OCI-LY1 (cell line): ENCODE data around the gene ITGA1.

Experiments used
- H2AFZ ChIP-seq: fragments of 200-600 bp; sonication (generic), shearing (Covaris generic); 2 replicates; pipeline ENCODE4 v1.6.0; 2014; ENCODE audit warnings: antibody characterized with exemption, mild to moderate bottlenecking, low read length
- H3F3A ChIP-seq: fragments of 200-600 bp; sonication (generic), shearing (Covaris generic); 2 replicates; pipeline ENCODE4 v1.6.0; 2014; ENCODE audit warnings: mild to moderate bottlenecking, antibody characterized with exemption, low read length, moderate library complexity; ENCODE audit not compliant: insufficient read depth
- H3K27ac ChIP-seq: fragments of 200-600 bp; sonication (generic); 2 replicates; pipeline ENCODE4 v1.5.1; 2014; ENCODE audit warnings: low read length, mixed run types, mild to moderate bottlenecking, low read depth; ENCODE audit not compliant: poor library complexity, severe bottlenecking
- H3K27me3 ChIP-seq: fragments of 200-600 bp; sonication (generic); 2 replicates; pipeline ENCODE4 v1.6.0; 2014; ENCODE audit warnings: antibody characterized with exemption, mild to moderate bottlenecking, low read length, moderate library complexity; ENCODE audit not compliant: insufficient read depth
- H3K36me3 ChIP-seq: fragments of 200-600 bp; sonication (generic); 2 replicates; pipeline ENCODE4 v1.6.1; 2014; ENCODE audit warnings: mild to moderate bottlenecking, antibody characterized with exemption, low read length, moderate library complexity, mixed read lengths; ENCODE audit not compliant: insufficient read depth
- H3K4me1 ChIP-seq: fragments of 200-600 bp; sonication (generic); 2 replicates; pipeline ENCODE4 v1.5.1; 2014; ENCODE audit warnings: mild to moderate bottlenecking, low read length, moderate library complexity; ENCODE audit not compliant: insufficient read depth, severe bottlenecking
- H3K4me2 ChIP-seq: fragments of 200-600 bp; sonication (generic), shearing (Covaris generic); 2 replicates; pipeline ENCODE4 v1.6.1; 2014; ENCODE audit warnings: low read length
- H3K4me3 ChIP-seq: fragments of 200-600 bp; sonication (generic); 2 replicates; pipeline ENCODE4 v1.5.1; 2014; ENCODE audit warnings: low read length, low read depth, mild to moderate bottlenecking, mixed read lengths; ENCODE audit not compliant: poor library complexity, severe bottlenecking
- H3K79me2 ChIP-seq: fragments of 200-600 bp; shearing (Covaris generic); 2 replicates; pipeline ENCODE4 v1.6.1; 2016; ENCODE audit warnings: mixed run types, low read length, mixed read lengths; ENCODE audit not compliant: insufficient read depth
- H3K9ac ChIP-seq: fragments of 200-600 bp; sonication (generic), shearing (Covaris generic); 2 replicates; pipeline ENCODE4 v1.6.1; 2014; ENCODE audit warnings: mild to moderate bottlenecking, low read length, mixed read lengths
- H3K9me2 ChIP-seq: fragments of 200-600 bp; sonication (generic), shearing (Covaris generic); 2 replicates; pipeline ENCODE4 v1.6.1; 2014; ENCODE audit warnings: low read depth, mild to moderate bottlenecking, low read length, mixed read lengths
- H3K9me3 ChIP-seq: fragments of 200-600 bp; shearing (Covaris generic); 2 replicates; pipeline ENCODE4 v1.6.1; 2014; ENCODE audit warnings: low read length, mixed read lengths
- H4K20me1 ChIP-seq: fragments of 200-600 bp; sonication (generic), shearing (Covaris generic); 2 replicates; pipeline ENCODE4 v1.6.0; 2016; ENCODE audit warnings: mild to moderate bottlenecking, low read length; ENCODE audit not compliant: insufficient read depth
- EZH2 ChIP-seq: fragments of 200-600 bp; sonication (generic), shearing (Covaris generic); IDR thresholded peaks from 2 replicates; pipeline ENCODE4 v1.8.0; 2017; ENCODE audit warnings: borderline replicate concordance, mixed run types, mild to moderate bottlenecking, antibody characterized with exemption, low read length, moderate library complexity, mixed read lengths
- TF ChIP-seq, protein P1 (sequence below): fragments of 200-600 bp; sonication (generic), shearing (Covaris generic); IDR thresholded peaks from 2 replicates; pipeline ENCODE4 v1.5.1; 2017; ENCODE audit warnings: mild to moderate bottlenecking, antibody characterized with exemption, low read length, moderate library complexity, mixed read lengths

The ITGA1 gene

DNA sequence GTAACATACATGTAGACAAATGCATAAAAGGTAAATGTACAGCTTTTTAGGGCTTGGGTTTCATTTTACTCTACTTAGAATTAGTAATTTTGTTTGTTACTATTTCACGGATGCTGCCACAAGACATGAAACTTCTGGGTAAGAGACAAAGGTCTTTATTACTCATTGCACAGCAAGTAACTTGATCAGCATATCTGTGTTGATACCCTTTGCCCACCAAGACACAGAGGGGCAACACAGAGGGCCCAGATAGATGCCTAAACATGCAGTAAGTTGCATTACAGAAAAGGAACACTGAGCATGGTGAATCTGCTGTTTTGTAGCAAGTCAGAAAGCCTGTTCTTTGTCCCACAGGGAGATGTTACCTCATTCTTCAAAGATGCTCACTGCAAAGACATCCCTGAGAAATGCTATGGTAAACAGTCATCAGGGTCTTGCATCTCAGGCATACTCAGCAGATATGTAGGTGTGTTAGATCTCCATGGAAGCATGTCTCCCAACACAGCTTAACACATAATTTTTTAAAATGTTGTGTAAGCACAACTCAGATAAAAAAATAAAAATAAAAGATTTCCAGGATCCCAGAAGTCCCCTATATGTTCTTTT, 211.7 kb downstream of the ITGA1 start:
- TF ChIP-seq, protein P1, sequence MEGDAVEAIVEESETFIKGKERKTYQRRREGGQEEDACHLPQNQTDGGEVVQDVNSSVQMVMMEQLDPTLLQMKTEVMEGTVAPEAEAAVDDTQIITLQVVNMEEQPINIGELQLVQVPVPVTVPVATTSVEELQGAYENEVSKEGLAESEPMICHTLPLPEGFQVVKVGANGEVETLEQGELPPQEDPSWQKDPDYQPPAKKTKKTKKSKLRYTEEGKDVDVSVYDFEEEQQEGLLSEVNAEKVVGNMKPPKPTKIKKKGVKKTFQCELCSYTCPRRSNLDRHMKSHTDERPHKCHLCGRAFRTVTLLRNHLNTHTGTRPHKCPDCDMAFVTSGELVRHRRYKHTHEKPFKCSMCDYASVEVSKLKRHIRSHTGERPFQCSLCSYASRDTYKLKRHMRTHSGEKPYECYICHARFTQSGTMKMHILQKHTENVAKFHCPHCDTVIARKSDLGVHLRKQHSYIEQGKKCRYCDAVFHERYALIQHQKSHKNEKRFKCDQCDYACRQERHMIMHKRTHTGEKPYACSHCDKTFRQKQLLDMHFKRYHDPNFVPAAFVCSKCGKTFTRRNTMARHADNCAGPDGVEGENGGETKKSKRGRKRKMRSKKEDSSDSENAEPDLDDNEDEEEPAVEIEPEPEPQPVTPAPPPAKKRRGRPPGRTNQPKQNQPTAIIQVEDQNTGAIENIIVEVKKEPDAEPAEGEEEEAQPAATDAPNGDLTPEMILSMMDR, result no peak
- TF ChIP-seq EZH2, result no peak
- no peak overlapping the region for H3K4me2 ChIP-seq
- H2AFZ ChIP-seq, result no peak overlapping the region
- no peaks in the 10 kb centered on the region for H3K9me3 ChIP-seq
- no peaks in the 10 kb centered on the region for H3K79me2 ChIP-seq
- no peaks in the 10 kb centered on the region for H3K27me3 ChIP-seq
- H3K36me3 ChIP-seq, result no peaks in the 10 kb centered on the region
- H3K4me1 ChIP-seq, result no peaks in the 10 kb centered on the region
- H3F3A ChIP-seq, result no peaks in the 10 kb centered on the region
- no peak overlapping the region for H3K27ac ChIP-seq
- H3K9ac ChIP-seq, result no peak overlapping the region
- no peak overlapping the region for H3K4me3 ChIP-seq
- no peaks in the 10 kb centered on the region for H4K20me1 ChIP-seq
- H3K9me2 ChIP-seq, result no peaks in the 10 kb centered on the region

DNA sequence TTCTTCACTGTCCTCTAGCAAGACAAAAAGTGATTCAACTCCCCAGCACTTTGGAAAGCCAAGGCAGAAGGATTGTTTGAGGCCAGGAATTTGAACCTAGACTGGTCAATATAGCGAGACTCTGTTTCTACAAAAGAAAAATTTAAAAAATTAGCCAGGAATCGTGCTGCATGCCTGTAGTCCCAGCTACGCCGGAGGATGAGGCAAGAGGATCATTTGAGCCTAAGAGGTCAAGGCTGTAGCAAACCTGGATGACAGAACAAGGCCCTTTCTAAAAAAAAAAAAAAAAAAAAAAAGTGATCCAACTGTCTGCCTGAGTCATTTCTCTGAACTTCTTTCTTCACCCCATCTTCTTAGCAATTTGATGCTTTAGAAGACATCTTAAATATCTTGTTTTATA, 213.8 kb downstream of the ITGA1 start:
- Histone ChIP-seq H3F3A (no peaks in the 10 kb centered on the region), H4K20me1 (no peaks in the 10 kb centered on the region), H3K9me2 (no peaks in the 10 kb centered on the region), H3K79me2 (no peaks in the 10 kb centered on the region), H3K4me1 (no peaks in the 10 kb centered on the region), H3K9me3 (no peaks in the 10 kb centered on the region), H3K4me3 (no peak overlapping the region), H3K9ac (no peak overlapping the region), H3K4me2 (no peak overlapping the region), H3K27ac (no peak overlapping the region), H2AFZ (no peak overlapping the region), H3K36me3 (no peaks in the 10 kb centered on the region), H3K27me3 (no peaks in the 10 kb centered on the region)
- TF ChIP-seq, protein P1, result no peak
- no peak for TF ChIP-seq EZH2

DNA sequence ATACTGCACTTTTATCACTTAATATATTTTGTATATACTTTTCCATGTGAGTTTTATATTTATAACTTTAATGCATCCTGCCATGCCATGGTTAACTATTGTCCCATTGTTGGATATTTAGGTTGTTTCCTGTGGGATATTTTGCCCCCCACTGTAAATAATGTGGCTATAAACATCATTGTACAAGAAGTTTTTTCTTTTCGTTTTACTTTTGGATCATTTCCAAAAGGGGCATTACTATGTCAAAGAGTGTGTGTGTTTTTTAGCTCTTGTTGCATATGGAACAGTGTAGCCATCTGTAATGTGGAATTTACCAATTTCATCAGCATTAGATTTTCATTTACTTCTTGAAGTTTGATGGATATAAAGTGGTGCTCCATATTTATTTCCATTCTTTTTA, 214.8 kb downstream of the ITGA1 start:
- TF ChIP-seq EZH2, result no peak
- TF ChIP-seq, protein P1, result no peak
- H3K27me3 ChIP-seq, result no peaks in the 10 kb centered on the region
- no peak overlapping the region for H3K4me2 ChIP-seq
- no peaks in the 10 kb centered on the region for H3K36me3 ChIP-seq
- no peaks in the 10 kb centered on the region for H4K20me1 ChIP-seq
- H3K4me1 ChIP-seq, result no peaks in the 10 kb centered on the region
- H3K4me3 ChIP-seq, result no peak overlapping the region
- no peak overlapping the region for H3K27ac ChIP-seq
- no peaks in the 10 kb centered on the region for H3F3A ChIP-seq
- H3K79me2 ChIP-seq, result no peaks in the 10 kb centered on the region
- H3K9ac ChIP-seq, result no peak overlapping the region
- no peaks in the 10 kb centered on the region for H3K9me2 ChIP-seq
- no peak overlapping the region for H2AFZ ChIP-seq
- H3K9me3 ChIP-seq, result no peaks in the 10 kb centered on the region
